ENCODE results near the gene CENPX. TPM values are rescaled to one million over a fixed set of nuclear protein-coding genes. Genes with fewer than 3 reads are reported as not detected.

CENPX gene
- total and polyA plus RNA-seq, 2 of the 13 experiments (the other 11 are each of a cell fraction or from before 2014, with no cell fraction given), result 92.7 to 170 TPM

DNA sequence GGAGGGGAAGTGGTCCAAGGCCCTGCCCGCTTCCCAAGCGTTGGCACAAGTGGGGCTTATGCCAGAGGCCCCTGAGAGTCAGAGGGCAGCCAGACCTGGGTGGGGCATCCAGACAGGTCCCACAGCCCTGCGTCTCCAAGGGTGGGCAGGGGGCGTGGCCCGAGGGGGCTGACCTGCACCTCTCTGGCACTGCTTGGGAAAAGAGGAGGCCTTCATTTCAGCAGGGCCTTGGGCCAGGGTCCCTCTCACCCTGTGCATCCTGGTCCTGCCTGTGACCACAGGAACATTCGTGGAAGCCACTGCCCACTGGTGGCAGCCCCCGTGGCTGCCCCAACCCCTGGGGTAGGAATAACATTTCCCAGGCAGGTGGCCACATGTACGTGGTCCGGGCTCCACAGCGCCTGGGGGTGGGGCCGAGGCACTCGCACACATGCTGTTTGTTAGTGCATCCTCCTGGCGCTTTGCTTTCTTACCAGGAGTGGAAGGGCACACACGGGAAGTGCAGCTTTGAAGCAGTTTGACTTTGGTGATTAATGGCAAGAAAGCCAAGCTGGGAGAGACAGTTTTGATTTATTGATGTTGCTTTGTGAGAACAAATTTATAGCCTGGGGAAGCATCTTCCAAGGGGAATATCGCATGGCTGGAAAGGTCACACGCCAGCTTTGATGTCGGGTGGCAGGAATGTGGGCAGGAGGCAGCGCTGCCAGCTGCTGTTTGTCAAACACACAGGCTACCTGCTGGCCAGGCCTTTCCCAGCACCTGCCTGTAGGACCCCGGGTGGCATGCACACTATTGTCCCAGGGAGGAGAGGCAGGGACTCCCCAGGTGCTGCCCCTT is 4.3 kb downstream of the CENPX start (continued):
- TF ChIP-seq ZNF350 (CRISPR knock-in tag; IDR thresholded peaks at IDR 0.05; ENCODE audit: borderline replicate concordance, low read depth) (peak; percentile 34; the same call in 1 of the 2 replicates), ZNF335 (CRISPR knock-in tag; IDR thresholded peaks at IDR 0.05) (no peak), ZNF598 (CRISPR knock-in tag; IDR thresholded peaks at IDR 0.05; ENCODE audit: borderline replicate concordance) (no peak), HNRNPL (IDR thresholded peaks at IDR 0.05; ENCODE audit: low read depth, low read length) (peak; percentile 78), ZNF274 (CRISPR knock-in tag; IDR thresholded peaks at IDR 0.05) (no peak), ZNF180 (CRISPR knock-in tag; IDR thresholded peaks at IDR 0.05; ENCODE audit: borderline replicate concordance, low read depth) (no peak), ZFAT (CRISPR knock-in tag; conservative IDR thresholded peaks at IDR 0.05) (no peak), MEIS2 (CRISPR knock-in tag; IDR thresholded peaks at IDR 0.05) (no peak), KAT2B (IDR thresholded peaks at IDR 0.05; ENCODE audit: borderline replicate concordance, low read depth, low read length) (no peak), ZNF329 (CRISPR knock-in tag; IDR thresholded peaks at IDR 0.05; ENCODE audit: low read depth) (no peak)
- TF ChIP-seq, protein P1, sequence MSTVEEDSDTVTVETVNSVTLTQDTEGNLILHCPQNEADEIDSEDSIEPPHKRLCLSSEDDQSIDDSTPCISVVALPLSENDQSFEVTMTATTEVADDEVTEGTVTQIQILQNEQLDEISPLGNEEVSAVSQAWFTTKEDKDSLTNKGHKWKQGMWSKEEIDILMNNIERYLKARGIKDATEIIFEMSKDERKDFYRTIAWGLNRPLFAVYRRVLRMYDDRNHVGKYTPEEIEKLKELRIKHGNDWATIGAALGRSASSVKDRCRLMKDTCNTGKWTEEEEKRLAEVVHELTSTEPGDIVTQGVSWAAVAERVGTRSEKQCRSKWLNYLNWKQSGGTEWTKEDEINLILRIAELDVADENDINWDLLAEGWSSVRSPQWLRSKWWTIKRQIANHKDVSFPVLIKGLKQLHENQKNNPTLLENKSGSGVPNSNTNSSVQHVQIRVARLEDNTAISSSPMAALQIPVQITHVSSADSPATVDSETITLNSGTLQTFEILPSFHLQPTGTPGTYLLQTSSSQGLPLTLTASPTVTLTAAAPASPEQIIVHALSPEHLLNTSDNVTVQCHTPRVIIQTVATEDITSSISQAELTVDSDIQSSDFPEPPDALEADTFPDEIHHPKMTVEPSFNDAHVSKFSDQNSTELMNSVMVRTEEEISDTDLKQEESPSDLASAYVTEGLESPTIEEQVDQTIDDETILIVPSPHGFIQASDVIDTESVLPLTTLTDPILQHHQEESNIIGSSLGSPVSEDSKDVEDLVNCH (CRISPR knock-in tag; IDR thresholded peaks at IDR 0.05), result no peak
- TF ChIP-seq, protein P2, sequence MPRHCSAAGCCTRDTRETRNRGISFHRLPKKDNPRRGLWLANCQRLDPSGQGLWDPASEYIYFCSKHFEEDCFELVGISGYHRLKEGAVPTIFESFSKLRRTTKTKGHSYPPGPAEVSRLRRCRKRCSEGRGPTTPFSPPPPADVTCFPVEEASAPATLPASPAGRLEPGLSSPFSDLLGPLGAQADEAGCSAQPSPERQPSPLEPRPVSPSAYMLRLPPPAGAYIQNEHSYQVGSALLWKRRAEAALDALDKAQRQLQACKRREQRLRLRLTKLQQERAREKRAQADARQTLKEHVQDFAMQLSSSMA (CRISPR knock-in tag; IDR thresholded peaks at IDR 0.05), result no peak
- TF ChIP-seq, protein P3, sequence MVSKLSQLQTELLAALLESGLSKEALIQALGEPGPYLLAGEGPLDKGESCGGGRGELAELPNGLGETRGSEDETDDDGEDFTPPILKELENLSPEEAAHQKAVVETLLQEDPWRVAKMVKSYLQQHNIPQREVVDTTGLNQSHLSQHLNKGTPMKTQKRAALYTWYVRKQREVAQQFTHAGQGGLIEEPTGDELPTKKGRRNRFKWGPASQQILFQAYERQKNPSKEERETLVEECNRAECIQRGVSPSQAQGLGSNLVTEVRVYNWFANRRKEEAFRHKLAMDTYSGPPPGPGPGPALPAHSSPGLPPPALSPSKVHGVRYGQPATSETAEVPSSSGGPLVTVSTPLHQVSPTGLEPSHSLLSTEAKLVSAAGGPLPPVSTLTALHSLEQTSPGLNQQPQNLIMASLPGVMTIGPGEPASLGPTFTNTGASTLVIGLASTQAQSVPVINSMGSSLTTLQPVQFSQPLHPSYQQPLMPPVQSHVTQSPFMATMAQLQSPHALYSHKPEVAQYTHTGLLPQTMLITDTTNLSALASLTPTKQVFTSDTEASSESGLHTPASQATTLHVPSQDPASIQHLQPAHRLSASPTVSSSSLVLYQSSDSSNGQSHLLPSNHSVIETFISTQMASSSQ (IDR thresholded peaks at IDR 0.05; ENCODE audit: low read depth), result no peak
- TF ChIP-seq, protein P3 (CRISPR knock-in tag; IDR thresholded peaks at IDR 0.05; ENCODE audit: borderline replicate concordance), result no peak
- TF ChIP-seq, protein P4, sequence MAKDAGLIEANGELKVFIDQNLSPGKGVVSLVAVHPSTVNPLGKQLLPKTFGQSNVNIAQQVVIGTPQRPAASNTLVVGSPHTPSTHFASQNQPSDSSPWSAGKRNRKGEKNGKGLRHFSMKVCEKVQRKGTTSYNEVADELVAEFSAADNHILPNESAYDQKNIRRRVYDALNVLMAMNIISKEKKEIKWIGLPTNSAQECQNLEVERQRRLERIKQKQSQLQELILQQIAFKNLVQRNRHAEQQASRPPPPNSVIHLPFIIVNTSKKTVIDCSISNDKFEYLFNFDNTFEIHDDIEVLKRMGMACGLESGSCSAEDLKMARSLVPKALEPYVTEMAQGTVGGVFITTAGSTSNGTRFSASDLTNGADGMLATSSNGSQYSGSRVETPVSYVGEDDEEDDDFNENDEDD (CRISPR knock-in tag; IDR thresholded peaks at IDR 0.05; ENCODE audit: borderline replicate concordance), result no peak
- TF ChIP-seq, protein P5, sequence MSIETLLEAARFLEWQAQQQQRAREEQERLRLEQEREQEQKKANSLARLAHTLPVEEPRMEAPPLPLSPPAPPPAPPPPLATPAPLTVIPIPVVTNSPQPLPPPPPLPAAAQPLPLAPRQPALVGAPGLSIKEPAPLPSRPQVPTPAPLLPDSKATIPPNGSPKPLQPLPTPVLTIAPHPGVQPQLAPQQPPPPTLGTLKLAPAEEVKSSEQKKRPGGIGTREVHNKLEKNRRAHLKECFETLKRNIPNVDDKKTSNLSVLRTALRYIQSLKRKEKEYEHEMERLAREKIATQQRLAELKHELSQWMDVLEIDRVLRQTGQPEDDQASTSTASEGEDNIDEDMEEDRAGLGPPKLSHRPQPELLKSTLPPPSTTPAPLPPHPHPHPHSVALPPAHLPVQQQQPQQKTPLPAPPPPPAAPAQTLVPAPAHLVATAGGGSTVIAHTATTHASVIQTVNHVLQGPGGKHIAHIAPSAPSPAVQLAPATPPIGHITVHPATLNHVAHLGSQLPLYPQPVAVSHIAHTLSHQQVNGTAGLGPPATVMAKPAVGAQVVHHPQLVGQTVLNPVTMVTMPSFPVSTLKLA (IDR thresholded peaks at IDR 0.05), result no peak
- TF ChIP-seq, protein P6, sequence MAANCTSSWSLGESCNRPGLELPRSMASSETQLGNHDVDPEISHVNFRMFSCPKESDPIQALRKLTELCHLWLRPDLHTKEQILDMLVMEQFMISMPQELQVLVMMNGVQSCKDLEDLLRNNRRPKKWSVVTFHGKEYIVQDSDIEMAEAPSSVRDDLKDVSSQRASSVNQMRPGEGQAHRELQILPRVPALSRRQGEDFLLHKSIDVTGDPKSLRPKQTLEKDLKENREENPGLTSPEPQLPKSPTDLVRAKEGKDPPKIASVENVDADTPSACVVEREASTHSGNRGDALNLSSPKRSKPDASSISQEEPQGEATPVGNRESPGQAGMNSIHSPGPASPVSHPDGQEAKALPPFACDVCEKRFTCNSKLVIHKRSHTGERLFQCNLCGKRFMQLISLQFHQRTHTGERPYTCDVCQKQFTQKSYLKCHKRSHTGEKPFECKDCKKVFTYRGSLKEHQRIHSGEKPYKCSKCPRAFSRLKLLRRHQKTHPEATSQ (CRISPR knock-in tag; IDR thresholded peaks at IDR 0.05; ENCODE audit: borderline replicate concordance), result no peak

Data from HepG2 (cell line).